Hypothalamus (tissue), 51 donors: Measurements from ENCODE around the gene ANP32B.

Source experiments
- DNase-seq, 51 donors: peaks; one replicate each; lab custom pipeline; 2025; lab: John Stamatoyannopoulos, UW

Gene ANP32B

DNA sequence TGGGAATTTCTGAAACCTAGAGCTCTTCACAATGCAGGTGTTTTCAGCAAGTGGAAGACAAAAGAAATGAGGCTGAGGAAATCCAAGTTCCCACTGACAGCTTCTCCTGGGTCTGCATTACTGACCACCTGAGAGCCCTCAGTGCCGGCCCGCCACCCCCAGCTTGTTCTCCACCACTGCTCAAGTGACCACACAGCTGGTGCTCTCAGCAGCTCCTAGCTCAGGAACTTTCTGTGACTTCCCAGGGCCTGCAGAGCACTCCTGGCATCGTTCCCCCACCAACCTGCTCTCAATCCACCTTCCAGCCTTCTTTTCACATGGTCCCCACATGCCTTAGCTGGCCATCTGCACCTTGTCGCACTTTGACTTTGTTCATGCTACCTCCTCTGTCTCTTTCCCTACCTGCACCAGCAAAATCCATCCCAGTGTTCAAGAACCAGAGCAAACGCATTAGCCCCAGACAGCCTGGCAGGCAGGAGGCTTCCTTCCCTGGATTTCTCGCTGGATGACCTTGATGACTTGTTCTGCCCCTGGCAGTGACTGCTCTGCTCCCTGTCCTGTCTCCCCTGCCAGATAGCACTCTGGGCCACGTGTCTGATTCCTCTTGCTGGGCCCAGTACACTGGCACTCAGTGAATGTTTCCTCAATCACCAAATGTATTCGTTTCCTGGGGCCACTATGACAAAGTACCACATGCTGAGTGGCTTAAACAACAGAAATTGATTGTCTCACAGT is 38.3 kb downstream of the ANP32B start:
- DNase-seq: no peak

DNA sequence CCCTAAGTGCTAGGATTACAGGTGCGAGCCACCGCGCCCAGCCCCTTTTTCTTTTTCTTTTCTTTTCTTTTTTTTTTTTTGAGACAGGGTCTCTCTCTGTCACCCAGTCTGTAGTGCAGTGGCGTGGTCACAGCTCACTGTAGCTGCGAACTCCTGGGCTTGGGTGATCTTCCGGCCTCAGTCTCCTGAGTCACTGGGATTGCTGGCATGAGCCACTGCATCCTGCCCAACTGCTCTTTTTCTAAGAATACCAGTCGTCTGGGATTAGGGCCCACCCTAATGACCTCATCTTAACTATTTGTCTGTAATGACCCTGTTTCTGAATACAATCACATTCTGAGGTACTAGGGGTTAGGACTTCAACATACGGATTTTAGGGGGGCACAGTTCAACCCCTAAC is 39.3 kb downstream of the ANP32B start:
- no peak for DNase-seq

GRCh38 chr9:98024702-98025101 is 41.6 kb downstream of the ANP32B start:
- DNase-seq: no peak

DNA sequence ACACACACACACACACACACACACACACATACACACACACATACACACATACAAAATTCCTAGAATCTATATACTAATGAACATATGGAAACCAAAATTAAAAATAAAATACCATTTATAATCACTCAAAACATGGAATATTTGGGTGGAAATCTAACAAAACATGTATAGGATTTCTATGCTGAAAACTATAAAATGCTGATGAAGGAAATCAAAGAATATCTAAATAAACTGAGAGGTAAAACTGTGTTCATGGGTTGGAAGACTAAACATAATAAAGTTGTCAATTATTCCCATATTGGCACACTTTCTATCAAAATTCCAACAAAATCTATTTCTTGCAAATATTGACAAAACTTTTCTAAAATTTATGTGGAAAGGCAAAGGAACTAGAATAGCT is 48.0 kb downstream of the ANP32B start:
- DNase-seq: no peak

- DNase-seq: no peak
Observed at GRCh38 chr9:98031935-98032334, 48.8 kb downstream of the ANP32B start.

GRCh38 chr9:98034593-98035546 is 51.7 kb downstream of the ANP32B start:
- peak in 48 of 51 donors; percentile 8 to 85 (median 53) for DNase-seq

DNA sequence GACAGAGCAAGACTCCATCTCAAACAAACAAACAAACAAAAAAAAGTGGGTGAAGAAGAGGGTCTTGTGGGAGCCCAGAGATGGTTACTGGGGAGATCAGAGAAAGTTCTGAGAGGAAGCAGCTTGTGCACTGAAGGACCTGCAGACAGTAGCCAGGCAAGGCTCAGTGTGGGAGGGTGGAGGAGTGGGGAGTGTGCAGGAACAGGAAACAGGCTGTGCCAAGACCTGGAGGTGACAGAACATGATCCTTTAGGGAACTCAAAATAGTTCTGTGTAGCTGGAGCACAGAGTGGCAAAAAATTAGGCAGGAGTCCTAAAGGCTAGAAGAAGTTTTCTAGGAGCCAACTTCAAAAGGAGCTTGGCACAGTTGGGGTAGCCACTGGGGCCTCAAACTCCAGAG is 54.2 kb downstream of the ANP32B start:
- DNase-seq: no peak

- no peak for DNase-seq
Observed at GRCh38 chr9:98038958-98039357, 55.8 kb downstream of the ANP32B start.

GRCh38 chr9:98039607-98040017 is 56.5 kb downstream of the ANP32B start:
- DNase-seq: no peak

DNA sequence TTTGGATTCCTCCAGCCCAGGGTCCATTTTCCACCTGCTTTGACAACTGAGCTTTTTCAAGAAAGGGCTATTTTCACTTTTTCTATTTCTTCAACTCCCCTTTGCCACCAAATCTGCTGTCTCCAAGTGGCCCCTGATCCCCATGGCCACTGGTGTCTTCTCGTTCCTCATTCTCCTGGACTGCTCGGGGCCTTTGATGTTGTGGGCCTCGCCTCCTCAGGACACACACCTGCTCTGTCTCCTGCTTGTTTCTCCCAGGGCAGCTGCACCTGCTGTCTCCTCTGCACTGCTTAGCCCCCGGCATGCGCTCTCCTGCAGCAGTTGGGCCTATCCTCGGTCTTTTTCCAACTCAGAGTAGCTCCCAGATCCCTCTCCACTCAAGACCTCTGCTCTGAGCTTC is 57.1 kb downstream of the ANP32B start:
- DNase-seq: no peak

DNA sequence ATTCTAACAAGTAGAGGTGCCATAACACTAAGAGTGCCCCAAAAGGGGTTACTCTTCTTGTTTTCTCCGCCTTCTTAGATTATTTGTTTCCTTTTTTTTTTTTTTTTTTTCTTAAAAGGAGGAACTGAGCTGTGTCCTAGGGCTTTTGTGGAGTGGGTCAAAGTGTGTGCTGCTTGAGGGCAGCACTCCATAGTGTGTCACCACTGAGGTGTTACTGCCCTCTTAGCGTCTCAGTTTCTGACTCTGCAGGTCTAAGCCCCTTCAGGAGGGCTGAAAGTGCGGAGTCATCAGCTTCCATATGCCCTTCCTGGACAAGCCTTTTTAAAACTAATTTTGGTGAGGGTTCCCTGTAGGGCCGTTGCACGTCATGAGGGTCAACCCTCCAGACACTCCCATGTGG is 60.8 kb downstream of the ANP32B start:
- no peak for DNase-seq

DNA sequence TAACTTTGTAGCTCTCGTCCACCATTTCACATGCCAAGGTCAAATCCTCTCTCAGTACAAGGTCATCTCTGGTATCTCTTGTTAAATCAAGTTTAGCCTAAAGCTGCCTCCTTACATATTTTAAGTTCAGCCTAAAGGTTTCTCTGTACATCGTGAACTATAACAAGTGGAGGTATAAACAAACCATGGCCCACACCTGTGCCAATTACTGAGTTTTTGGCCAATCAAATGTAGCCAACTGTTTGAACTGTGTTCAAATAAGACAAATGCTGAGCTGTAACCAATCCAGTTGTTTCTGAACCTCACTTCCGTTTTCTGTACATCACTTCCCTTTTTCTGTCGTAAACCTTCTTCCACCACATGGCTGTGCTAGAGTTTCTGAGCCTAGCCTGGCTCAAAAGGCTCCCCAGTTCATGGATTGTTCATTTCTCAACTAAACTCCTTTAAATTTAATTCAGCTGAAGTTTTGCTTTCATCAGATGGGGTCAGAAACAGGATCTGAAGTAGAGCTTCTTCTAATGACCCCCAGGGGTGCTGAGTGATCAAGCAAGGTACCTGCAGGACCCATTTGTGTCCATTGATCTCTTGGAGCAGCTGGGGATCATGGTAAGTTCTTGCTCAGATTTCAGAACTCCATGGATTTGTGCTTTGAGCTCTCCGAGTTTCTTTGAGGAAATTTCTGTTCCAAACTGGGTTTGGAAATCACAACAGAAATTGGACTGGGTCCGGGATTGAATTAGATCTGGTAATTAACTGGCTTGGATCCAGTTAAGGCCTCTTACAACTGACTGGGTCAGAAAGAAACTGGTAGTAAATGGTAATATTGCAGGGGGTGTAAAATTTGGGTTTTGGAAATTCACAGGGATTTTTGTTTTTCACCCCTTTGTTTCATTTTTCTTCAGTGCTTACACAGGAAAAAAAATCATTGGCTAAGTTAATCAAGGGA is 62.4 kb downstream of the ANP32B start:
- no peak for DNase-seq

- no peak for DNase-seq
Observed at GRCh38 chr9:98046180-98046543, 63.0 kb downstream of the ANP32B start.

DNA sequence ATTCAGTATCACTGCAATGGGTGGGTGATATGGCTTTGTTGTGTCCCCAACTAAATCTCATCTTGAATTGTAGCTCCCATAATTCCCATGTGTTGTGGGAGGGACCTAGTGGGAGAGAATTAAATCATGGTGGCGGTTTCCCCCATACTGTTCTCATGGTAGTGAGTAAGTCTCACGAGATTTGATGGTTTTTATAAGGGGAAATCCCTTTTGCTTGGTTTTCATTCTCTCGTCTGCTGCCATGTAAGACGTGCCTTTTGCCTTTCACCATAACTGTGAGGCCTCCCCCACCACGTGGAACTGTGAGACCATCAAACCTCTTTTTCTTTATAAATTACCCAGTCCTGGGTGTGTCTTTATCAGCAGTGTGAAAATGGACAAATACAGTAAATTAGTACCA is 63.9 kb downstream of the ANP32B start:
- no peak for DNase-seq

DNA sequence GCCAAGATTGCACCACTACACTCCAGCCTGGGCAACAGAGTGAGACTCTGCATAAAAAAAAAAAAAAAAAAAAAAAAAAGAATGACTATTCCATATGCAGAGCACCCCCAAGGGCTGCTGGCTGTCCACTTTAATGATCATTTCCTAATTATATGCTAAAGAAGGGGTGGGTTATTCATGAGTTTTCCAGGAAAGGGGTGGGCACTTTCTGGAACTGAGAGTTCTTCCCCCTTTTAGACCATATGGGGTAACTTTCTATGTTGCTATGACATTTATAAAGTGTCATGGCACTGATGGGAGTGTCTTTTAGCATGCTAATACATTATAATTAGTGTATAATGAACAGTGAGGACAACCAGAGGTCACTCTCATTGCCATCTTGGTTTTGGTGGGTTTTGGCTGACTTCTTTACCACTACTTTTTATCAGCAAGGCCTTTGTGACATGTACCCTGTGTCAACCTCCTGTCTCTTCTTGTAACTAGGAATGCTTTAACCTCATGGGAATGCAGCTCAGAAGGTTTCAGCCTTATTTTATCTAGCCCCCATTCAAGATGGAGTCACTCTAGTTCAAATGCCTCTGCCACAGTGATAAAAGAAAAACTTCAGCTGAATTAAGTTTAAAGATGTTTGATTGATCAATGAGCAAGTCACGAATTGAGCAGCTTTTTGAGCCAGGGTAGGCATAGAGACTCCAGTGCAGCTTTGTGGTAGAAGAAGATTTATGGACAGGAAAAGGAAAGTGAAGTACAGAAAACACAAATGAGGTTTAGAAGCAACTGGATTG is 66.3 kb downstream of the ANP32B start:
- no peak for DNase-seq

DNA sequence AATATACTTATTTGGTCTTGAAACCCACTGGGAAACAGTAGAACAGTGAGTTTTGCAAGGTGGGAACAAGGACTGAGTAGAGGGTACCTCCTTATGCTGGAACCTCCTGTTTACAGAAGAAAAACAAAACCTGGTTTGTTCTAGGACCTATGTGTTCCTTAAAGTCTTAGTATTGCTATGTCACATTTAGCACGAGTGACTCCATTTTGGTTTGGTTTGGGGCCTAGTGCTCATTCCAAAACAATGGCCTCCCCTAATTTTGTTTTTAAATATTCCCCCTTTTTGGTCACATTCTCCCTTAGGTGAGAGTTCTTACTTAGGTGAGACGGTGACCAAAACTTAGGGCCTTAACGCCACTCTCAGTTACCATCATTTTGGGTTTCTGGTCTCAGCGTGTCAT is 67.2 kb downstream of the ANP32B start:
- no peak for DNase-seq

DNA sequence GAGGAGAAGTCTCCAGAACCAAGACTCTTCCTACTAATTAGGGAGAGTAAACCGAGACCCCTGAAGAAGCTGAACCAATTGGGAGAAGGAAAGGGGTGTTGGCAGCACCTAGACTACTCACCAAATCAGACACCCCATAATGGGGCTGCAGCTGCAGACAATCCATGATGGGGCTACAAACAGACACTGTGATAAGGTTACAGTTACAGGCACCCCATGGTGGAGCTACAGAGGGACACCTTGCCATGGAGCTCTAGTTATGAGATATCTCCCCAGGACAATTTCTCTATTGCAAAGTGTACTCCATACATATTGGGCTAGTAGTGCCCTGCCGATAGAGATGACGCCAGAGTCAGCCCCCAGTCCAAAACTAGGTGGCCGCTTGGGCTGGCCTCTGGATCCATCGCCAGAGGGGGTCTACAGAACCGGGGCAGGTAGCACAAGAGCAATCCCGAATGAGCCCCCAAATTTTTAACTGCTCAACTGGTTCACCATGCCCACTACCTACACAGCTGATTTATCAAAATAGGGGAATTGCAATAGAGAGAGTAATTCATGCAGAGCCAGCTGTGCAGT is 71.3 kb downstream of the ANP32B start:
- DNase-seq: no peak

DNA sequence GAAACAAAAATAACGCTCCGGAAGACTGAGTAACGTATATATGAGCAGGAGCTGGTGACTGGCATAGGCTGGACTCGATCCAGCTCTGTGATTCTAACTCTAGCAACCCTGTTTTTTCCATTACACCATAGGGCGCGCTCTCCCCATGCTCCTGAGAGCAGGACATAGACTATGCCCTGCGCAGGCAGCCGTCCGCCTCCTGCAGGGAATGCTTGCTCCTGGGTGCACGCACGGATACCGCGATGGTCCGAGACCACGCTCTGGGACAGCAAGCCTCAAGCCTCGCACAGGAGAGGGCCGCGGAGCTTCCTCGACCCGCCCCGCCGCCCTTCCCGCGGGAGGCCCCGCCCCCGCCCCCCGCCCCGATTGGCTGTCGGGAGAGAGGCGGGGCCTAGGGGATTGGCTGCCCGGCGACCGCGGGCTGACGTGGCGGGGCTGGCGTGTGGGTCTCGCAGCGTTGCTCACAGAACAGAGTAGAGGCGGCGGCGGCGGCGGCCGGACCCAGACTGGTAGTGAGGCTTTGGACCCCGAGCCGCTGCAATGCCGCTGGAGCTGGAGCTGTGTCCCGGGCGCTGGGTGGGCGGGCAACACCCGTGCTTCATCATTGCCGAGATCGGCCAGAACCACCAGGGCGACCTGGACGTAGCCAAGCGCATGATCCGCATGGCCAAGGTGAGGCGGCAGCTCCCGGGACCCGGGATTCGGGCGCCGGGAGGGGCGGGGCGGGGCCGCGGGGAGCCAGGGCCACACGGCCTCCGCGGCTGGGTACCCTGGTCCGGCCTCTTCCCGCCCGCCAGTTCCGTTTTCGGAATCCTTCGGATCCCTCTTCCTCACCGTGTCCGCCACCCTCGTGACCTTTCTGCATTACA is 73.4 kb downstream of the ANP32B start, which contains the start of gene NANS:
Gene NANS (plus strand): TSS at position 464 of the 869 bp plus-strand sequence. CDS start 77 bp downstream, at position 541.
- peak; percentile 19 to 95 (median 87) for DNase-seq
